ENCODE data around the gene HK2.

HK2 gene

GRCh38 chr2:74814102-74814501 is 19.8 kb upstream of the HK2 start:
- TF ChIP-seq CTCF (IDR thresholded peaks at IDR 0.05; ENCODE audit: insufficient read depth, missing control alignments) = no peak
- DNase-seq (ENCODE audit: insufficient read length, low spot score) (no peak), FAIRE-seq (no peak)

GRCh38 chr2:74815941-74816340 is 18.0 kb upstream of the HK2 start:
- no peak for FAIRE-seq
- DNase-seq (ENCODE audit: insufficient read length, low spot score) = no peak
- no peak for TF ChIP-seq CTCF (IDR thresholded peaks at IDR 0.05; ENCODE audit: insufficient read depth, missing control alignments)

- DNase-seq (ENCODE audit: insufficient read length, low spot score) (no peak), FAIRE-seq (no peak)
- TF ChIP-seq CTCF (IDR thresholded peaks at IDR 0.05; ENCODE audit: insufficient read depth, missing control alignments) = no peak
These were observed 17.2 kb upstream of the HK2 start for GRCh38 chr2:74816540-74817303.

GRCh38 chr2:74817304-74817675 is 16.6 kb upstream of the HK2 start:
- FAIRE-seq (no peak), DNase-seq (ENCODE audit: insufficient read length, low spot score) (no peak)

GRCh38 chr2:74819702-74820101 is 14.2 kb upstream of the HK2 start:
- DNase-seq (ENCODE audit: insufficient read length, low spot score) = no peak
- no peak for FAIRE-seq
- no peak for TF ChIP-seq CTCF (IDR thresholded peaks at IDR 0.05; ENCODE audit: insufficient read depth, missing control alignments)

More at GRCh38 chr2:74817304-74817675, 16.6 kb upstream of the HK2 start:
- TF ChIP-seq CTCF (IDR thresholded peaks at IDR 0.05; ENCODE audit: insufficient read depth, missing control alignments) = no peak

GRCh38 chr2:74821177-74822126 is 12.5 kb upstream of the HK2 start:
- TF ChIP-seq CTCF (IDR thresholded peaks at IDR 0.05; ENCODE audit: insufficient read depth, missing control alignments) = no peak
- FAIRE-seq = no peak
- no peak for DNase-seq (ENCODE audit: insufficient read length, low spot score)
